Right lobe of liver (tissue), 6 donors: ENCODE measurements around the gene EIF4E3. TPM values are rescaled to one million over a fixed set of nuclear protein-coding genes. Genes with fewer than 3 reads are reported as not detected.
A peak's percentile ranks its signal among the peaks of the same experiment; 100 is the strongest.

Experiments used
- ATAC-seq, 4 donors: fragments of 200-7000 bp; cut with Tn5 transposase; one replicate each; pipeline ENCODE4 v1.9.1; 2020; ENCODE audit warnings: mild to moderate bottlenecking in 4 of 4, moderate library complexity in 4 of 4
- DNase-seq, 3 donors: peaks; one replicate each; pipeline ENCODE4 v3.0.0-alpha.2; 2020
- H3K27ac ChIP-seq, 3 donors: fragments of 200-600 bp; one replicate each; pipeline ENCODE4 v1.8.0; 2022
- H3K27me3 ChIP-seq, 2 donors: fragments of 200-600 bp; one replicate each; pipeline ENCODE4 v1.8.0; 2022
- H3K36me3 ChIP-seq, 4 donors: fragments of 200-600 bp; sonication (generic) in 1 of 4; one replicate each; pipeline versions ENCODE4 v1.5.1 to v1.8.0; 2017 to 2022; ENCODE audit warnings: control low read depth in 1 of 4
- H3K4me1 ChIP-seq, 4 donors: fragments of 200-600 bp; sonication (generic) in 1 of 4; one replicate each; pipeline versions ENCODE4 v1.5.1 to v1.8.0; 2017 to 2022; ENCODE audit warnings: control low read depth in 1 of 4
- H3K4me3 ChIP-seq, 3 donors: fragments of 200-600 bp; one replicate each; pipeline ENCODE4 v1.8.0; 2022
- H3K9me3 ChIP-seq, 4 donors: fragments of 200-600 bp; sonication (generic) in 1 of 4; one replicate each; pipeline versions ENCODE4 v1.5.1 to v1.8.0; 2017 to 2022; ENCODE audit warnings: control low read depth in 1 of 4
- CTCF ChIP-seq, 4 donors: fragments of 200-600 bp in 3 of 4; fragments of 450-650 bp in 1 of 4; IDR thresholded peaks; one replicate each; pipeline versions ENCODE4 v1.5.1 to v1.8.0; 2016 to 2022; ENCODE audit warnings: antibody characterized with exemption in 4 of 4, mild to moderate bottlenecking in 2 of 4
- POLR2A ChIP-seq: fragments of 450-650 bp; IDR thresholded peaks from one replicate; pipeline ENCODE4 v1.6.1; 2017; ENCODE audit warnings: antibody characterized with exemption, mild to moderate bottlenecking
- WGBS: methylation state at CpG from one replicate; pipeline ENCODE4 v1.1.6; 2018; ENCODE audit warnings: low coverage, low lambda C conversion rate; ENCODE audit not compliant: insufficient coverage; ENCODE audit errors: missing lambda C conversion rate; 5-methylcytosine and 5-hydroxymethylcytosine counted together
- intact Hi-C, 2 donors: fragments of 100-400 bp; cut with DNase I; formaldehyde crosslinking; loops; one replicate each; pipeline versions ENCODE4 v1.11.2 to v1.14.1; 2022
- total RNA-seq, 6 experiments: library from RNA; depleted of rRNA in 2 of 6; stranded (reverse); fragments of >200 nt in 2 of 6; fragmentation: NEBNext Ultra II Directional in 3 of 6; extraction: Animal tissue kit (Norgen Biotek cat#: 25700) in 3 of 6; gene quantifications; one replicate each; pipeline versions ENCODE4 v1.1.0 to v1.2.4, GENCODE V29; 2016 to 2023
- donor health status: DM: no; HTN: yes; CAD: no.
- donor health status: DM: no; HTN: no; CAD: no.
- donor health status: DM: no; HTN: no; CAD: no.
- donor health status: DM: no; HTN: yes; CAD: no.
- donor health status: DM: no; HTN: yes; CAD: no.

The EIF4E3 gene
- total RNA-seq, 6 experiments from 2014 or later, result 6.4 to 12.2 (median 8.2) TPM

GRCh38 chr3:71760140-71760539 lies 34.9 kb upstream of the EIF4E3 start:
- H3K36me3 ChIP-seq, result no peaks in the 10 kb centered on the region
- H3K27ac ChIP-seq, result no peak overlapping the region
- TF ChIP-seq CTCF (IDR thresholded peaks at IDR 0.05) (no peak), POLR2A (no peak)
- H3K4me1 ChIP-seq, result no peaks in the 10 kb centered on the region
- H3K4me3 ChIP-seq, result no peak overlapping the region
- no peak for DNase-seq
- H3K9me3 ChIP-seq, result no peaks in the 10 kb centered on the region
- no peak for ATAC-seq
- intact Hi-C loops, result no loop called here
- no peaks in the 10 kb centered on the region for H3K27me3 ChIP-seq
- 90% methylated on average over 1 of the region's 1 CpG for WGBS

- TF ChIP-seq POLR2A (no peak), CTCF (IDR thresholded peaks at IDR 0.05) (no peak)
- 59% methylated on average over 5 of the region's 5 CpGs for WGBS
- no peak for DNase-seq
Measured at GRCh38 chr3:71759401-71759800, 34.2 kb upstream of the EIF4E3 start.

GRCh38 chr3:71758091-71758490 lies 32.9 kb upstream of the EIF4E3 start:
- Histone ChIP-seq H3K27me3 (peaks cover 0 to 2% of the 10 kb centered on the region in 2 donors), H3K27ac (no peak overlapping the region), H3K9me3 (no peaks in the 10 kb centered on the region), H3K36me3 (no peaks in the 10 kb centered on the region), H3K4me1 (no peaks in the 10 kb centered on the region), H3K4me3 (no peak overlapping the region)
- intact Hi-C loops, result no loop called here
- no peak for ATAC-seq
- no peak for TF ChIP-seq CTCF (IDR thresholded peaks at IDR 0.05)
- TF ChIP-seq POLR2A, result no peak
- no peak for DNase-seq
- 39% methylated on average over 2 of the region's 2 CpGs for WGBS

More at GRCh38 chr3:71759401-71759800, 34.2 kb upstream of the EIF4E3 start:
- Histone ChIP-seq H3K9me3 (no peaks in the 10 kb centered on the region), H3K27me3 (no peaks in the 10 kb centered on the region), H3K4me3 (no peak overlapping the region), H3K4me1 (no peaks in the 10 kb centered on the region), H3K27ac (no peak overlapping the region), H3K36me3 (no peaks in the 10 kb centered on the region)
- no peak for ATAC-seq
- intact Hi-C loops, result no loop called here

GRCh38 chr3:71754610-71755253 lies 29.5 kb upstream of the EIF4E3 start:
- ATAC-seq (peak in 1 of 4 donors; percentile 16), DNase-seq (peak in 1 of 3 donors; percentile 57)
- Histone ChIP-seq H3K4me3 (peak overlapping the region in 2 of 3 donors; percentile 6 to 47), H3K27ac (no peak overlapping the region), H3K27me3 (peaks cover 0 to 11% of the 10 kb centered on the region in 2 donors), H3K9me3 (no peaks in the 10 kb centered on the region), H3K4me1 (no peaks in the 10 kb centered on the region), H3K36me3 (no peaks in the 10 kb centered on the region)
- intact Hi-C loops, result no loop called here
- WGBS, result 15% methylated on average over 3 of the region's 65 CpGs
- no peak for TF ChIP-seq POLR2A
- TF ChIP-seq CTCF (IDR thresholded peaks at IDR 0.05), result no peak
